HepG2 (cell line): ENCODE results near the gene HDAC3. TPM values are rescaled to one million over a fixed set of nuclear protein-coding genes. Genes with fewer than 3 reads are reported as not detected.

Experiments
- CENPX ChIP-seq: sonication (generic); formaldehyde crosslinking; IDR thresholded peaks from 2 replicates; pipeline ENCODE4 v1.9.0; 2021; ENCODE audit warnings: mild to moderate bottlenecking, missing genetic modification reagents, moderate library complexity
- HNRNPL ChIP-seq: fragments of 200-400 bp; formaldehyde crosslinking; IDR thresholded peaks from 2 replicates; pipeline ENCODE4 v1.6.1; 2017; ENCODE audit warnings: mild to moderate bottlenecking, low read depth, low read length
- IKZF1 ChIP-seq: fragments of 450-650 bp; IDR thresholded peaks from 2 replicates; pipeline ENCODE4 v1.7.1; 2016
- ONECUT2 ChIP-seq: sonication (generic); formaldehyde crosslinking; IDR thresholded peaks from 2 replicates; pipeline ENCODE4 v1.4.0; 2020; ENCODE audit warnings: missing genetic modification reagents
- POLR2AphosphoS2 ChIP-seq: IDR thresholded peaks from 2 replicates; pipeline ENCODE4 v1.6.1; 2011; ENCODE audit warnings: low read depth, low read length, improper control_type of control experiment
- PRPF4 ChIP-seq: fragments of 200-400 bp; formaldehyde crosslinking; IDR thresholded peaks from 2 replicates; pipeline ENCODE4 v1.6.1; 2016; ENCODE audit warnings: low read length, low read depth; ENCODE audit not compliant: poor library complexity, severe bottlenecking
- REPIN1 ChIP-seq: sonication (generic); formaldehyde crosslinking; IDR thresholded peaks from 2 replicates; pipeline ENCODE4 v1.8.0; 2022; ENCODE audit warnings: missing genetic modification reagents, low read depth, mild to moderate bottlenecking, borderline replicate concordance
- SALL1 ChIP-seq: sonication (generic); formaldehyde crosslinking; IDR thresholded peaks from 2 replicates; pipeline ENCODE4 v1.8.0; 2022; ENCODE audit warnings: mild to moderate bottlenecking, missing genetic modification reagents
- SATB2 ChIP-seq: sonication (generic); formaldehyde crosslinking; IDR thresholded peaks from 2 replicates; pipeline ENCODE4 v1.5.0; 2020; ENCODE audit warnings: missing genetic modification reagents
- TCF7 ChIP-seq: sonication (generic); IDR thresholded peaks from 2 replicates; pipeline ENCODE4 v1.6.1; 2016; ENCODE audit warnings: antibody characterized with exemption, low read depth
- ZBTB3 ChIP-seq: sonication (generic); formaldehyde crosslinking; IDR thresholded peaks from 2 replicates; pipeline ENCODE4 v1.4.0; 2020; ENCODE audit warnings: low read depth, mild to moderate bottlenecking, moderate library complexity, missing genetic modification reagents, borderline replicate concordance
- ZNF263 ChIP-seq: sonication (generic); formaldehyde crosslinking; IDR thresholded peaks from 2 replicates; pipeline ENCODE4 v1.4.0; 2020; ENCODE audit warnings: missing genetic modification reagents
- ZNF34 ChIP-seq: sonication (generic); formaldehyde crosslinking; IDR thresholded peaks from 2 replicates; pipeline ENCODE4 v1.4.0; 2020; ENCODE audit warnings: mild to moderate bottlenecking, missing genetic modification reagents, borderline replicate concordance
- ZNF589 ChIP-seq: sonication (generic); formaldehyde crosslinking; conservative IDR thresholded peaks from 2 replicates; pipeline ENCODE4 v1.8.0; 2022; ENCODE audit warnings: mild to moderate bottlenecking, moderate library complexity, missing genetic modification reagents
- ZNF629 ChIP-seq: sonication (generic); formaldehyde crosslinking; conservative IDR thresholded peaks from 2 replicates; pipeline ENCODE4 v1.5.0; 2020; ENCODE audit warnings: missing genetic modification reagents
- polyA plus RNA-seq, 8 experiments: library from polyadenylated mRNA; depleted of rRNA in 3 of 8; stranded (reverse) in 7 of 8; unstranded in 1 of 8; fragments of >200 nt; fragmentation: Illumina TruSeq in 4 of 8; extraction: Trizol in 4 of 8; gene quantifications; 2 replicates each; pipeline versions ENCODE4 v1.2.1 to v1.2.3, GENCODE V29; 2011 to 2016; ENCODE audit warnings: low read depth in 4 of 8, missing spikeins in 1 of 8, mixed read lengths in 1 of 8; ENCODE audit not compliant: insufficient read depth in 1 of 8
- total RNA-seq, 5 experiments: library from RNA; depleted of rRNA; stranded (reverse); fragments of >200 nt; fragmentation: Illumina TruSeq; extraction: Trizol; gene quantifications; 2 replicates each; pipeline ENCODE4 v1.2.3, GENCODE V29; 2016; ENCODE audit warnings: low read depth in 1 of 5
- TF ChIP-seq, protein P1 (sequence below): sonication (generic); formaldehyde crosslinking; IDR thresholded peaks from 2 replicates; pipeline ENCODE4 v1.4.0; 2020; ENCODE audit warnings: missing genetic modification reagents
- TF ChIP-seq, protein P2 (sequence below): sonication (generic); formaldehyde crosslinking; IDR thresholded peaks from 2 replicates; pipeline ENCODE4 v1.4.0; 2020; ENCODE audit warnings: missing genetic modification reagents
- TF ChIP-seq, protein P3 (sequence below): sonication (generic); formaldehyde crosslinking; IDR thresholded peaks from 2 replicates; pipeline ENCODE4 v1.8.0; 2022; ENCODE audit warnings: missing genetic modification reagents, mild to moderate bottlenecking, inconsistent platforms, borderline replicate concordance
- TF ChIP-seq, protein P4 (sequence below): conservative IDR thresholded peaks from 2 replicates; pipeline ENCODE4 v1.6.1; 2018; ENCODE audit warnings: missing genetic modification reagents
- TF ChIP-seq, protein P5 (sequence below): sonication (generic); formaldehyde crosslinking; IDR thresholded peaks from 2 replicates; pipeline ENCODE4 v1.5.1; 2020; ENCODE audit warnings: missing genetic modification reagents, mild to moderate bottlenecking, borderline replicate concordance

HDAC3 gene
- total and polyA plus RNA-seq, 2 of the 13 experiments (the other 11 are each of a cell fraction or from before 2014, with no cell fraction given), result 84.0 to 94.1 TPM

DNA sequence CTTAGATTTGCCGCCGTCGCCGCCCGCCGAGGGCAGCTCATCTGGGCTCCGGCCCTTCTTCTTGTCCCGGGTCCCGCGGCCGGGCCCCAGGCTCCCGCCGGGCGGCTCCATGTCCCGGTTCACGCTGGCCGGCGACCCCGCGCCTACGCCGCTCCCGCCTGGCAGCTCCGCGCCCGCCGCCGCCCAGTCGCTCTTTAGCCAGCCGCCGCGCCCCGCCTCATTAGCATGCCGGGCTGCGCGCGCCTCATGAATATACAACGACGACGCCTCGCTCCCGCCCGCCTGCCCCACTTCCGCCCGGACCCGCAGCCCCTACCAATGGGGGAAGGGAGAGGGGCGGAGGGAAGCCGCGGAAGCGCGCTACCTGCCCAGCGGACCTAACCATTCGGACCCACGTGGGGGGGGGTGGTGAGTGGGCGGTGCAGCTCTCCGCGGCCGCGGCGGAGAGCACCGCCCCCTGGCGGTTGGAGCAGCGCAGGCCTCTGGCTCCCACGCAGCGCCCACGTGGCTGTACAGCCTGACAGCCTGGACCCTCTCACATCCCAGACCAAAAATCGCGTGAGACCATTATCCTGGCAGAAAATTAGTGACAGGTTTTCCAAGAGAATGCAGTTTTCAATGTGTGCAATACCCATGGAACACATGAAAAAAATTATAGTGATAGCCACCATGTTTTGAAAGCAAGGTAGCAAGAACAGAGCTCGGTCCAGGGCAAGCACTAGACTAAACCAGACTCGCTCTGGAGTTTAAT is 17.7 kb downstream of the HDAC3 start, which contains the start of gene DIAPH1 (continued):
- TF ChIP-seq, protein P1, sequence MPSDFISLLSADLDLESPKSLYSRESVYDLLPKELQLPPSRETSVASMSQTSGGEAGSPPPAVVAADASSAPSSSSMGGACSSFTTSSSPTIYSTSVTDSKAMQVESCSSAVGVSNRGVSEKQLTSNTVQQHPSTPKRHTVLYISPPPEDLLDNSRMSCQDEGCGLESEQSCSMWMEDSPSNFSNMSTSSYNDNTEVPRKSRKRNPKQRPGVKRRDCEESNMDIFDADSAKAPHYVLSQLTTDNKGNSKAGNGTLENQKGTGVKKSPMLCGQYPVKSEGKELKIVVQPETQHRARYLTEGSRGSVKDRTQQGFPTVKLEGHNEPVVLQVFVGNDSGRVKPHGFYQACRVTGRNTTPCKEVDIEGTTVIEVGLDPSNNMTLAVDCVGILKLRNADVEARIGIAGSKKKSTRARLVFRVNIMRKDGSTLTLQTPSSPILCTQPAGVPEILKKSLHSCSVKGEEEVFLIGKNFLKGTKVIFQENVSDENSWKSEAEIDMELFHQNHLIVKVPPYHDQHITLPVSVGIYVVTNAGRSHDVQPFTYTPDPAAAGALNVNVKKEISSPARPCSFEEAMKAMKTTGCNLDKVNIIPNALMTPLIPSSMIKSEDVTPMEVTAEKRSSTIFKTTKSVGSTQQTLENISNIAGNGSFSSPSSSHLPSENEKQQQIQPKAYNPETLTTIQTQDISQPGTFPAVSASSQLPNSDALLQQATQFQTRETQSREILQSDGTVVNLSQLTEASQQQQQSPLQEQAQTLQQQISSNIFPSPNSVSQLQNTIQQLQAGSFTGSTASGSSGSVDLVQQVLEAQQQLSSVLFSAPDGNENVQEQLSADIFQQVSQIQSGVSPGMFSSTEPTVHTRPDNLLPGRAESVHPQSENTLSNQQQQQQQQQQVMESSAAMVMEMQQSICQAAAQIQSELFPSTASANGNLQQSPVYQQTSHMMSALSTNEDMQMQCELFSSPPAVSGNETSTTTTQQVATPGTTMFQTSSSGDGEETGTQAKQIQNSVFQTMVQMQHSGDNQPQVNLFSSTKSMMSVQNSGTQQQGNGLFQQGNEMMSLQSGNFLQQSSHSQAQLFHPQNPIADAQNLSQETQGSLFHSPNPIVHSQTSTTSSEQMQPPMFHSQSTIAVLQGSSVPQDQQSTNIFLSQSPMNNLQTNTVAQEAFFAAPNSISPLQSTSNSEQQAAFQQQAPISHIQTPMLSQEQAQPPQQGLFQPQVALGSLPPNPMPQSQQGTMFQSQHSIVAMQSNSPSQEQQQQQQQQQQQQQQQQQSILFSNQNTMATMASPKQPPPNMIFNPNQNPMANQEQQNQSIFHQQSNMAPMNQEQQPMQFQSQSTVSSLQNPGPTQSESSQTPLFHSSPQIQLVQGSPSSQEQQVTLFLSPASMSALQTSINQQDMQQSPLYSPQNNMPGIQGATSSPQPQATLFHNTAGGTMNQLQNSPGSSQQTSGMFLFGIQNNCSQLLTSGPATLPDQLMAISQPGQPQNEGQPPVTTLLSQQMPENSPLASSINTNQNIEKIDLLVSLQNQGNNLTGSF (CRISPR knock-in tag), result no peak
- TF ChIP-seq ZNF629 (CRISPR knock-in tag) (no peak), CENPX (CRISPR knock-in tag) (no peak), ZBTB3 (CRISPR knock-in tag) (no peak), REPIN1 (CRISPR knock-in tag) (peak; percentile 88; the same call in 1 of the 2 replicates), IKZF1 (no peak), HNRNPL (no peak), SATB2 (CRISPR knock-in tag) (no peak), ZNF263 (peak; percentile 10; the same call in 1 of the 2 replicates), PRPF4 (no peak), ONECUT2 (no peak), ZNF34 (no peak; the same call in 1 of the 2 replicates), ZNF589 (CRISPR knock-in tag) (0 out of 2 replicates have a peak, but pooled peaks have one; percentile 46), TCF7 (no peak), POLR2AphosphoS2 (no peak), SALL1 (CRISPR knock-in tag) (peak; percentile 92)
- TF ChIP-seq, protein P2, sequence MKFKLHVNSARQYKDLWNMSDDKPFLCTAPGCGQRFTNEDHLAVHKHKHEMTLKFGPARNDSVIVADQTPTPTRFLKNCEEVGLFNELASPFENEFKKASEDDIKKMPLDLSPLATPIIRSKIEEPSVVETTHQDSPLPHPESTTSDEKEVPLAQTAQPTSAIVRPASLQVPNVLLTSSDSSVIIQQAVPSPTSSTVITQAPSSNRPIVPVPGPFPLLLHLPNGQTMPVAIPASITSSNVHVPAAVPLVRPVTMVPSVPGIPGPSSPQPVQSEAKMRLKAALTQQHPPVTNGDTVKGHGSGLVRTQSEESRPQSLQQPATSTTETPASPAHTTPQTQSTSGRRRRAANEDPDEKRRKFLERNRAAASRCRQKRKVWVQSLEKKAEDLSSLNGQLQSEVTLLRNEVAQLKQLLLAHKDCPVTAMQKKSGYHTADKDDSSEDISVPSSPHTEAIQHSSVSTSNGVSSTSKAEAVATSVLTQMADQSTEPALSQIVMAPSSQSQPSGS, result peak; percentile 54; the same call in 1 of the 2 replicates
- TF ChIP-seq, protein P3, sequence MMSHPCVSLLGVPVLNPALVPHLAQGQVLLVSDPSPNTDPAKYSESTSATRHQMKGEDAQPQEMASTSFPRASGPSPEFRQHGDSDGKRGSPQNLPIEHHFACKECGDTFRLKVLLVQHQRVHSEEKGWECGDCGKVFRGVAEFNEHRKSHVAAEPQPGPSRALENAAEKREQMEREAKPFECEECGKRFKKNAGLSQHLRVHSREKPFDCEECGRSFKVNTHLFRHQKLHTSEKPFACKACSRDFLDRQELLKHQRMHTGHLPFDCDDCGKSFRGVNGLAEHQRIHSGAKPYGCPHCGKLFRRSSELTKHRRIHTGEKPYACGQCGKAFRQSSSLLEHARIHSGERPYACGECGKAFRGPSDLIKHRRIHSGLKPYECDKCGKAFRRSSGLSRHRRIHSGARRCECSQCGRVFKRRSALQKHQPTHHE, result peak; percentile 84
- TF ChIP-seq, protein P4, sequence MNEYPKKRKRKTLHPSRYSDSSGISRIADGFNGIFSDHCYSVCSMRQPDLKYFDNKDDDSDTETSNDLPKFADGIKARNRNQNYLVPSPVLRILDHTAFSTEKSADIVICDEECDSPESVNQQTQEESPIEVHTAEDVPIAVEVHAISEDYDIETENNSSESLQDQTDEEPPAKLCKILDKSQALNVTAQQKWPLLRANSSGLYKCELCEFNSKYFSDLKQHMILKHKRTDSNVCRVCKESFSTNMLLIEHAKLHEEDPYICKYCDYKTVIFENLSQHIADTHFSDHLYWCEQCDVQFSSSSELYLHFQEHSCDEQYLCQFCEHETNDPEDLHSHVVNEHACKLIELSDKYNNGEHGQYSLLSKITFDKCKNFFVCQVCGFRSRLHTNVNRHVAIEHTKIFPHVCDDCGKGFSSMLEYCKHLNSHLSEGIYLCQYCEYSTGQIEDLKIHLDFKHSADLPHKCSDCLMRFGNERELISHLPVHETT (CRISPR knock-in tag), result peak; percentile 66; the same call in 1 of the 2 replicates
- TF ChIP-seq, protein P5, sequence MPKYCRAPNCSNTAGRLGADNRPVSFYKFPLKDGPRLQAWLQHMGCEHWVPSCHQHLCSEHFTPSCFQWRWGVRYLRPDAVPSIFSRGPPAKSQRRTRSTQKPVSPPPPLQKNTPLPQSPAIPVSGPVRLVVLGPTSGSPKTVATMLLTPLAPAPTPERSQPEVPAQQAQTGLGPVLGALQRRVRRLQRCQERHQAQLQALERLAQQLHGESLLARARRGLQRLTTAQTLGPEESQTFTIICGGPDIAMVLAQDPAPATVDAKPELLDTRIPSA (CRISPR knock-in tag), result 0 out of 2 replicates have a peak, but pooled peaks have one; percentile 60
